ENCODE results near the gene VARS2.

VARS2 gene

GRCh38 chr6:30931272-30931671 lies 17.2 kb downstream of the VARS2 start:
- FAIRE-seq = no peak

- no peak for FAIRE-seq
Observed at GRCh38 chr6:30931969-30932645, 18.1 kb downstream of the VARS2 start, which contains the start of gene SFTA2. Gene SFTA2 (minus strand): TSS chr6:30932170. CDS start chr6:30932096, 74 bp downstream.

DNA sequence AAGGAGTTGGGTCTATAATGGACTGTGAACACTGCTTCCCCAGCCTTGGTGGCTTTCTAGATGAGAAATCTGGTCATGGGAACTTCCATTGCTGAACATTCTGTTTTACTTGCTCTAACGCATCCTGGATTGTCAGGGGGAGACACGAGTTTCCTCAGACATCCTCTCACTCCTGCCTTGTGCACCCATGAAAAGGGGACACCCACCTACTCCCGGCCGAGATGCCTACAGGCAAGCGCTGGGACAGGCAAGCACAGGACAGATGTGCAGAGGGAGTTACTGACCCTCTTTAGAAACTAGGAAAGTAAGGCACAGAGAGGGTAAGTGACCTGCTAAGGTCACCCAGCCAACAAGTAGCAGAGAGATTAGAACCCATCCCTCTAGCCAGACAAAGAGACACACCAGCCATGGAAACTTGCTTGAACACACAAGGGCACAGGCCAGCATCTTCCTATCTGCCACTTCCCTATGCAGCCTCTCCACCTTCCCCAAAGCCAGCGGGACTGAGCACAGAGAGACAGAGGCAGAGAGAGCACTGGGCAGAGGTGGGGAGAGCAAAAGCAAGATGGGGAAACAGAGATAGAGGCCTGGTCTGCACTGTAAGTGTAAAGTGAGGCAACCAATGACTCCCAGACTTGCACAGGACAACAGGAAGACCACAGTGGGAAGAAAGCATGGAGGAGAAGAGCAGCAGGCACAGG lies 18.8 kb downstream of the VARS2 start:
- no peak for FAIRE-seq

DNA sequence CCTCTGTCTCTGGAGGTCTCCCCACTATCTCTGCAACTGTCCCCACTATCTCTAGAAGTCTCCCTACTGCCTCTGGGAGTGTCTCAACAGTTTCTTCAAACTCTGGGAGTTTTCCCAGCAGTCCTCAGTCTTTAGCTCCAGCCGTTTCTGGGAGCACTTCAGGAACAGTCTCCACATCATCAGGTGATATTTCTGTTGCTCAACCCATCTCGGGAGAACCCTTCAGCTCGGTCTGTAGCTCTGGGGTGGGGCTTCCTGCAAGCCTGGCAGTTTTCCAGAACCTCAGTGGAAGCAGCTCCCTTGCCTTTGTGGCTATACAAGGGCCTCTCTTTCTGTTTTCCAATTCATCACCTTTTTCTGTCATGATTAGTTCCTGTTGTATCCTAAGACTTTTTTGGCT lies 21.0 kb downstream of the VARS2 start:
- FAIRE-seq = no peak

DNA sequence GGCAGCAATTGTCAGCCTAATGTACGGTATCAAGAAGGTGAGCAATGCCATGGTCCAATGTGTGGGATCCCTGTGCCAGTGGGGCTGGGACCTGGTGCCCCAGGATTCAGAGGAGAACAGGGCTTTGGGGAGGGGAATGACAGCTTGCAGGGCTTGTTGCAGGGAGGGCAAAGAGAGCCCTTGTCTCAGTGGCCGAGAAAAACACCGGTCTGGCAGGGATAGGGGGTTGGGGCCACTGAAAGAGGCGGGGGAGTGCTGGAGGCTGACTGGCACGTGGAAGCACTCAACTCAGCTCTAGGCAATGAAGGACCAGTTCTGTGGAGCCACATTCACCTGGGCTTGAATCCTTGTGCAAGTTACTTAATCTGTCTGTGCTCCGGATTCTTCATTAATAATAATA lies 23.2 kb downstream of the VARS2 start:
- FAIRE-seq = no peak

DNA sequence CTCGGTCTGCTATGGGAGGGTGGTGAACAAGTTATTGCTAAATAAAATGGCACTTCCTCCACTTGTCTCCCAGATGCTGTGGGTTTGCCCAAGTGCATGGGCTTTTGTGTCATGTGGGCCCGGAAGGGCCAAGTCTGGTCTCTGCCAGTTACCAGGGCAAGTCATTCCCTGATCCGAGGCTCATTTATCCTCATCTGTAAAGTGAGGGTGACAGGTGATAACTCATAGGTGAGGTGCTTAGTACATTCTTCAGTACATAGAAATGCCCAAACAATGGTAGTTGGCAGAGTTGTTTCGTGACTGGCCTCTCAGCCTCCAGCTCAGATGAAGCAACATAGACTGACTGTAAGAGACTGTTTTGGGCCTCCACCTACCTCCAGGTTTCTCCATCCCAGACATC lies 24.7 kb downstream of the VARS2 start:
- FAIRE-seq = no peak

DNA sequence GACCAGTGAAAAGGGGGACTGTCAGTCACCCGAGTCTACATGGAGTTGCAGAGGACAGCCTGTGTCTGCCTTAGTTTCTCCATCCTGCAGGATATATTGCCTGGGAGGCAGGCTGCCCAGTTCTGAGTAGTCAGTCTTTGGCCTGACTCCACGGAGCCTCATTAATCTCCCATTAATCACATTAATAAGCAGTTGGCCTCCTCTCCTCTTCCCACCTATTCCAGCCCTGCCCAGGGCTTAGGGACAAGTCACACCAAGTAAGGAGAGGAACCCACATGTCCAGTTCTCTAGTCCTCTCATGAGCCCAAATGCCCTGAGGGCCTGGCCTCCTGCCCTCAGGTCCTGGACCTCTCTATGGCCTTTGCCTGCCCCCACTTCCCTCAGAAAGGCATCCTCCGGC lies 25.4 kb downstream of the VARS2 start:
- FAIRE-seq = no peak

DNA sequence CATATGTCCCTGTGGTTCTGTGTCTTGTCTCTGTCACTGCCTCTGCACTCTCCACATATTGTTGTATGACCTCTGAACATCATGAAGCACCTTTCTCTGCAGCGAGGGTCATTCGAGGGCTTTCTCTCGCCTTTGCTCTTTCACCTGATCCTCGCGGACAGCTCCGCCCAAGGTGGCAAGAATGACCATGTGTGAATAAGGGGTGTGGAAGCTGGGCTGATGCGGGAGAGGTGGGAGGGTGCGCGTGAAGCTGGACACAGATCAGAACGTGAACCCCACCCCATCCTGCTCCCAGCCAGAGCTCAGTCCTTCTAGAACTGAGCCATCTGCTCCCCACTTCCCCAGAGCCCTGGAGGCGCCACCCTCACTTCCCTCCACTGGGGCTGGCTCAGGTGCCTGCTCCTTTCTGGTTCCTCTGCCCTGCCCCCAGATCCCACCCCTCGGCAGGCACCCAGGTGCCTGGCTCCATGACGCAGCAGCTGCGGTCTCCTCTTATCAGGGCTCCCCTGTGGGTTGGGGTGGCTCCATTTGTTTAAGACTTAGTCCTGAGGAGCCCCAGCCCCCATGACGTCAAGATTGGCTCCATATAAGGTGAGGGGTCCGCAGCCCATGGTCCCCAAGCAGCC lies 26.4 kb downstream of the VARS2 start, which contains the start of gene MUCL3:
MUCL3 (plus strand) TSS at position 613 of the 626 bp plus-strand sequence. CDS start 27 bp downstream, outside the sequence.
- no peak for FAIRE-seq

DNA sequence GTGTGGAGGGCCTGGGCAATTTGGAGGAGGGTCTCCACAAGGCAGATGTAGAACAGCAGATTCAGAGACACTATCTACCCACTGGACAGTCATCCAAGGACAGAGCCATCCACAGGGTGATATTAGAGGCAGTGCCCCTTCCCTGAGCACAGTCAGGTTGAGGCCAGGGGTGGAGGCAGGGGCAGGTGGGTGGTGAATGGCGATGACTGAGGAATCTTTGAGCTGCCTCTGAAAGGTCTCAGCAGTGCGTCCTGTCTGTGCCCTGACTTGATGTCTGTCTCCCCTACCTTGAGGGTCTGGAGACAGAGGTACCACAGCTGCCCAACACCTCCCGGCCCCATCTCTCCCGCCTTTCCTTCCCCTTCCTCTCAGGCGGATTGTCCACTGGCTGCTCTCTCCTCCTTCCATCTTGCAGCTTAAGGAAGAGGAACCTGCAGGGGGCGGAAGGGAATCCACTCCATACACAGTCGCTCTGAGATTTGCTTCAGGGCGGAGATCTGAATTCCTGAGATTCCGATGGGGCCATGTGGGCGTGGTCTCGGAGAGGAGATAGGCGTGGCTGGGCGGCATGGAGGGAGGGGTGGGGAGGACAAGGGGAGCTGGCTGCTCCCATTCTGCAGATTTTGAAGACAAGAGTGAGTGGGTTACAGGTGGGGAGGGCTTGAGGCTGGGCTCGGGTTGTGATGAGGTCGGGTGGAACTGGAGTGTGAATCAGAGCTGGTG lies 28.5 kb downstream of the VARS2 start:
- no peak for FAIRE-seq

DNA sequence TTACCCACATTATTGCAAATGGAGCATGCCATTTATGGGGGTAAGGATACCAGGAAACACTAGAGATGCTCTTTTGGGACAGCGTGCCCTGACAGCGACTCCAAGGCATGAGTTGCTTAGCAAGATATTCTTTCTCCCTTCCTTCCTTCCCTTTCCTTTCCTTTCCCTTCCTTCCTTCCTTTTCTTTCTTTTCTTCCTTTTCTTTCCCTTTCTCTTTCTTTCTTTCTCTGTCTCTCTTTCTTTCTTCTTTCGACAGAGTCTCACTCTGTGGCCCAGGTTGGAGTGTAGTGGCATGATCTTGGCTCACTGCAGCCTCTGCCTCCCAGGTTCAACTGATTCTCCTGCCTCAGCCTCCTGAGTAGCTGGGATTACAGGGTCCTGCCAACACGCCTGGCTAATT lies 30.0 kb downstream of the VARS2 start:
- FAIRE-seq = no peak

- no peak for FAIRE-seq
Observed at GRCh38 chr6:30945281-30945680, 31.2 kb downstream of the VARS2 start.

DNA sequence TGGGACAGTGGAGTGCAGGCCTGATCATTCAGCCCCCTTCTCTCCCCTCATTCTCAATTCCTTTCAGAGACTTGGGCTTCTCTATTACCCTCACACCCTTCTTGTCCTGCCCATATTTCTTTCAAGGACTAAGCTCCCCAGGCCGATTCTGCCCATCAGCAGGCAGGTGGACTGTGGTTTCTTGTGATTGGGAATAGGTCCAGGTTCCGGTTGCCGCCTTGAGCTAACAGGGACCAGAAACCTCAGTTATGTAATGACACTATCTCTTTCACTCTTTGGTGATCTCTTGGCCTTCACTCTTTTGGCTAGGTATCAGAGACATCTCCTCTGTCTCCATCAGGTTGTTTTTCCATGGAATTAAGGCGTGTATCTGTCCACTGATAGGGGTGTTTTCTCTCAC lies 33.2 kb downstream of the VARS2 start:
- no peak for FAIRE-seq

DNA sequence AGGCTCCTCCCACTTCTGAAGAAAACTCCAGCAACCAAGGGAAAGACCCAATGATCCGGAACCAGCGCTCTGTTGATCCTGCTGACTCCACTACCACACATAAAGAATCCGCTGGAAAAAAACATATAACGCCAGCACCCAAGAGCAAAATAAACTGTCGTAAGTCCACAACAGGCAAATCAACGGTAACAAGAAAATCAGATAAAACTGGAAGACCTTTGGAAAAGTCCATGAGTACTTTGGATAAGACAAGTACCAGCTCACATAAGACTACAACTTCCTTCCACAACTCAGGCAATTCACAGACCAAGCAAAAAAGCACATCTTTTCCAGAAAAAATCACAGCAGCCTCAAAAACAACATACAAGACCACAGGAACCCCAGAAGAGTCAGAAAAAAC lies 34.8 kb downstream of the VARS2 start:
- FAIRE-seq = no peak

DNA sequence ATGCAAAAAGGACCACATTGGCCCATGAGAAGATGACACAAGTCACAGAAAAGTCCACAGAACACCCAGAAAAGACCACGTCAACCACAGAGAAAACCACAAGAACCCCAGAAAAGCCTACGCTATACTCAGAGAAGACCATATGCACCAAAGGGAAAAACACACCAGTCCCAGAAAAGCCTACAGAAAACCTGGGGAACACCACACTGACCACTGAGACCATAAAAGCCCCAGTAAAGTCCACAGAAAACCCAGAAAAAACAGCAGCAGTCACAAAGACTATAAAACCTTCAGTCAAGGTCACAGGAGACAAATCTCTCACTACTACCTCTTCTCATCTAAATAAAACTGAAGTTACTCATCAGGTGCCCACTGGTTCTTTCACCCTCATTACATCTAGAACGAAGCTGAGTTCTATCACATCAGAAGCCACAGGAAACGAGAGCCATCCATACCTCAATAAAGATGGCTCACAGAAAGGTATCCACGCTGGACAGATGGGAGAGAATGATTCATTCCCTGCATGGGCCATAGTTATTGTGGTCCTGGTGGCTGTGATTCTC lies 38.0 kb downstream of the VARS2 start:
- no peak for FAIRE-seq

DNA sequence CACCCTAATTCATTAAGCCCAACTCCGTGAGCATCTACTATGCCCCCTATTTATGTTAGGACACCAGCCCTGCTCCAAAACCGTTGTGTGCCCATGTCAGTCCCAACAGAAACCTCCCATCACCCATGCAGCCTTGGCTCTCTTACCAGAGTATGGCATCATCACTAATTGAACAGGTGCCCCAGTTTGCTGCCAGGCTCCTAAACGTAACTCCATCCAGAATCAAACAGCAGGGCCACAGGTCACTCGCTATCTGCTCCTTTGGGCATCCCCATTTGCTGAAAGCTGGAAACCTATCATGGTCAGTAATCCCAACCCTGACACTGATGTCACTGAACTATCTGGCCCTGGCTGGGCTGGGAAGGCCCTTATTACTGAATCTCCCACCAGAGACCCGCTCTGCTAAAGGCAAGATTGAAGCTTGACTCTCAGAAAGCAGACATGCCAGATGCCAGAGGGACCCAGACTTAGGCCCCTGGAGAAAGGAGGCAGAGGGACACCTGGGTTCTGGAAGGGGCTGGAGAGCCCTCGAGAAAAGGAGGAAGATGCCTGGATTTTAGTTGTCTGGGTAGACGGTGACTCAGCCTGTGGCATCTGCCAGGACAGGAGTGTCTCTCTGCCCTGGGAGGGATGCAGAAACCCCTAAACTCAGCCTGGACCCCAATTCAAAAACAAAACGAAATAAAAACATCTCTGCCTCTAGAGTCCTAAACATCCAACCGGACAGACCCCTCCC lies 40.8 kb downstream of the VARS2 start:
- no peak for FAIRE-seq

DNA sequence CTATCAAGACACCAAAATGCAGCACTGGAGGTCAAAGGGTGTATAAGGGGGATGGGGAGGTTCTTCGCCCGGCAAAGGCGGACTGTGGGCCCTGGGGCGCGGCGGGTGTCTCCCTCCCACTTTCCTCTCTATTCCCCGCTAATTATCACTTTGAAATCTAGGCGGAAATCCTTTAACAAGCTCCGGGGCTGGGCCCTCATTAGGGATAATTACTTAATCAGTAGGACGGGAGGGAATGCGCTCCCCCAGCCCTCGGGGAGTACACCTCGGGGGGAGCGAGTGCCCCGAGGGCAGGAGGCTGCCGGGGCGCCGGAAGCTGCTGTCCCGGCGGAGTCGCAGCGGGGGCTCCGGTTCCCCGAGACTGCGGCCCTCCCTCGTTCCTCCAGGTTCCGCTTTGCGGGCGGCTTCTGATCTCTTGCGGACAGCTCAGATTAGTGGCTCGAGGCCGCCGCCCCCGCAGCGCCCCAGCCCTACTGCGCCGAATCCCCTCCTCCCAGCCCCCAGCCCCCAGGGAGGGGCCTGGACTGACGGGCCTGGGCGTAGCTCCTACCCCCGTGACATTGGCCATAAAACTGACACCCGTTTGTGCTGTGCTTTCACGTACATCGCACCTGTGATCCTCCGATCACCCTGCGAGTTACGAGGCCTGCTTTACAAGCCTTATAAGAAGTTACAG lies 41.5 kb downstream of the VARS2 start:
- FAIRE-seq = no peak

- FAIRE-seq = no peak
Observed at GRCh38 chr6:30957716-30958115, 43.7 kb downstream of the VARS2 start.

GRCh38 chr6:30960907-30961673 lies 47.1 kb downstream of the VARS2 start:
- FAIRE-seq = no peak

GRCh38 chr6:30962716-30963115 lies 48.7 kb downstream of the VARS2 start:
- no peak for FAIRE-seq

DNA sequence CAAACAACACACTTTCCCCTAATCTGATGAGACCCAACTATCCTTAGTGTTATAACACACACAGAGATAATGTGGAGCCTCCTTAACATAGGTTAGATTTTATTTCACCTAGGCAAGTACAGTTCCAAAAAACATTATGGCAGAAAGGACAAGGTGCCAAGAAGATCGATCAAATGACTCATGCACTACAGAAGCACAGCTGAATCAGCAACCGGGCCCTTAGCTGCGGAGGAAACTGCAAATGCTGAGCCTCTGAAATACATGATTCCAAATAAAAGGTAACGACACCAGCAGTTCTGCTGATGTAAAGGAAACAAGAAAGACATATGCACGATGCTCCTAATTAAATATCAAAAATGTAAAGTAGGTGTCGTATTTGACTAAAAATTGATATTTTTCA lies 49.6 kb downstream of the VARS2 start:
- FAIRE-seq = no peak

DNA sequence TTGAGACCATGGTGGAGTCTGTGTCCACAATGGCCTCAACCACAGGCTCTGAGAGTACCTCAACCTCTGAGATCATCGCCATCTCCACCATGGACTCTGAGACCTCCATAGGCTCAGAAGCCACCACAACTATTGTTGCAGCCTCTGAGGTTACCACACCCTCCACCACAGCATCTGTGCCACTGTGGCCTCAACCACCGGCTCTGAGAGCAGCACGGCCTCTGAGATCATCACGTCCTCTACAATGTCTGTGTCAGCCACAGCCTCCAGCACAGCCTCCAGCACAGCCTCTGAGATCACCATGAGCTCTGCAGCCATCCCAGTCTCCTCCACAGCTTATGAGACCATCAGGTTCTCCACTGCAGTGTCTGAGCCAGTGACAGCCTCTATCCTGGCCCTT lies 50.0 kb downstream of the VARS2 start:
- no peak for FAIRE-seq
